ENCODE data around the gene GAS7.

The GAS7 gene

GRCh38 chr17:9984768-9985167 is 213.6 kb downstream of the GAS7 start:
- TF ChIP-seq GLIS3 (CRISPR knock-in tag; IDR thresholded peaks at IDR 0.05) (no peak), ZC3H10 (CRISPR knock-in tag; IDR thresholded peaks at IDR 0.05) (no peak), TOX (CRISPR knock-in tag; IDR thresholded peaks at IDR 0.05; ENCODE audit: borderline replicate concordance) (no peak), TSHZ2 (CRISPR knock-in tag; IDR thresholded peaks at IDR 0.05) (no peak), ESRRG (CRISPR knock-in tag; IDR thresholded peaks at IDR 0.05) (no peak), CSDC2 (CRISPR knock-in tag; IDR thresholded peaks at IDR 0.05) (no peak), BACH2 (CRISPR knock-in tag; IDR thresholded peaks at IDR 0.05; ENCODE audit: borderline replicate concordance) (no peak), SNAI2 (CRISPR knock-in tag; IDR thresholded peaks at IDR 0.05) (no peak), POU6F1 (CRISPR knock-in tag; IDR thresholded peaks at IDR 0.05; ENCODE audit: borderline replicate concordance, low read depth) (no peak), ARNTL (CRISPR knock-in tag; IDR thresholded peaks at IDR 0.05; ENCODE audit: borderline replicate concordance, low read depth) (no peak), ISL1 (CRISPR knock-in tag; IDR thresholded peaks at IDR 0.05) (no peak)
- ATAC-seq = no peak

GRCh38 chr17:9982159-9982558 is 216.2 kb downstream of the GAS7 start:
- TF ChIP-seq OSR1 (CRISPR knock-in tag; IDR thresholded peaks at IDR 0.05) (no peak), ISL1 (CRISPR knock-in tag; IDR thresholded peaks at IDR 0.05) (no peak), ZNF8 (CRISPR knock-in tag; IDR thresholded peaks at IDR 0.05) (no peak), ARNTL (CRISPR knock-in tag; IDR thresholded peaks at IDR 0.05; ENCODE audit: borderline replicate concordance, low read depth) (no peak), PPARA (CRISPR knock-in tag; IDR thresholded peaks at IDR 0.05; ENCODE audit: borderline replicate concordance) (no peak), RARB (CRISPR knock-in tag; IDR thresholded peaks at IDR 0.05) (no peak), CSDC2 (CRISPR knock-in tag; IDR thresholded peaks at IDR 0.05) (no peak), GLIS3 (CRISPR knock-in tag; IDR thresholded peaks at IDR 0.05) (no peak), ZFP3 (CRISPR knock-in tag; IDR thresholded peaks at IDR 0.05) (no peak), CREB5 (CRISPR knock-in tag; IDR thresholded peaks at IDR 0.05; ENCODE audit: low read depth) (no peak), SNAI2 (CRISPR knock-in tag; IDR thresholded peaks at IDR 0.05) (no peak), ESRRG (CRISPR knock-in tag; IDR thresholded peaks at IDR 0.05) (no peak), POU6F1 (CRISPR knock-in tag; IDR thresholded peaks at IDR 0.05; ENCODE audit: borderline replicate concordance, low read depth) (no peak), TSHZ2 (CRISPR knock-in tag; IDR thresholded peaks at IDR 0.05) (no peak), TCF4 (CRISPR knock-in tag; IDR thresholded peaks at IDR 0.05; ENCODE audit: borderline replicate concordance) (no peak), ZNF70 (CRISPR knock-in tag; IDR thresholded peaks at IDR 0.05) (no peak), ZC3H10 (CRISPR knock-in tag; IDR thresholded peaks at IDR 0.05) (no peak), BACH2 (CRISPR knock-in tag; IDR thresholded peaks at IDR 0.05; ENCODE audit: borderline replicate concordance) (no peak), TOX (CRISPR knock-in tag; IDR thresholded peaks at IDR 0.05; ENCODE audit: borderline replicate concordance) (no peak), ZNF565 (CRISPR knock-in tag; conservative IDR thresholded peaks at IDR 0.05; ENCODE audit: low read depth) (no peak)
- ATAC-seq = no peak
